B cell (primary cell): ENCODE data around the gene PTH2R. TPM values are rescaled to one million over a fixed set of nuclear protein-coding genes. Genes with fewer than 3 reads are reported as not detected.
"Not testable (repeated sequence)": the region's sequence is repeated elsewhere in the genome, so short reads cannot be mapped to it uniquely, and the experiment has no call there.

Source experiments
- ATAC-seq: fragments of 200-7000 bp; cut with Tn5 transposase; one replicate; pipeline ENCODE4 v1.10.0; 2021; ENCODE audit warnings: low read depth, mild to moderate bottlenecking, moderate number of reproducible peaks, moderate library complexity
- CTCF ChIA-PET: fragments of 350-600 bp; sonication (Branson Sonifier 250); formaldehyde crosslinking; loops from one replicate; lab custom pipeline; 2021; ENCODE audit warnings: antibody characterized with exemption, inconsistent platforms; lab: Charles Lee
- POLR2A ChIA-PET: fragments of 350-600 bp; sonication (Branson Sonifier 250); formaldehyde crosslinking; loops from one replicate; lab custom pipeline; 2021; ENCODE audit warnings: antibody characterized with exemption; lab: Charles Lee
- DNase-seq: peaks from one replicate; pipeline ENCODE4 v3.0.0; 2013
- H2AFZ ChIP-seq: 2 replicates; pipeline ENCODE4 v1.6.1; 2012; ENCODE audit warnings: mild to moderate bottlenecking, low read depth, low read length; ENCODE audit not compliant: insufficient read depth, poor library complexity, severe bottlenecking
- H3K27ac ChIP-seq, 2 donors: 1 replicate in 1 of 2; 2 replicates in 1 of 2; pipeline ENCODE4 v1.5.1; 2012 to 2013; ENCODE audit warnings: low read length in 2 of 2, mild to moderate bottlenecking in 2 of 2, moderate library complexity in 1 of 2
- H3K27me3 ChIP-seq, 4 experiments: fragments of 200-600 bp in 1 of 4; sonication (generic) in 1 of 4; replicated peaks in 1 of 4; 1 replicate in 2 of 4; 2 replicates in 2 of 4; pipeline versions ENCODE4 v1.6.1 to v1.7.0; 2013 to 2016; ENCODE audit warnings: low read length in 3 of 4, mild to moderate bottlenecking in 2 of 4, mixed read lengths in 1 of 4, moderate library complexity in 1 of 4; ENCODE audit not compliant: insufficient read depth in 4 of 4, control insufficient read depth in 3 of 4; ENCODE audit errors: control extremely low read depth in 1 of 4
- H3K36me3 ChIP-seq, 2 experiments: replicated peaks in 1 of 2; 1 replicate in 1 of 2; 2 replicates in 1 of 2; pipeline versions ENCODE4 v1.6.1 to v1.7.1; 2013; ENCODE audit warnings: low read length in 1 of 2; ENCODE audit not compliant: insufficient read depth in 2 of 2, control insufficient read depth in 1 of 2; ENCODE audit errors: control extremely low read depth in 1 of 2, extremely low read depth in 1 of 2
- H3K4me1 ChIP-seq, 2 donors: fragments of 200-600 bp in 1 of 2; sonication (generic) in 1 of 2; 1 replicate in 1 of 2; 2 replicates in 1 of 2; pipeline versions ENCODE4 v1.5.1 to v1.6.1; 2013 to 2017; ENCODE audit warnings: low read length in 2 of 2; ENCODE audit not compliant: control insufficient read depth in 2 of 2, insufficient read depth in 2 of 2
- H3K4me2 ChIP-seq: replicated peaks from 2 replicates; pipeline ENCODE3; 2012; ENCODE audit warnings: mild to moderate bottlenecking, low read depth, low read length; ENCODE audit not compliant: poor library complexity, severe bottlenecking
- H3K4me3 ChIP-seq, 5 experiments: fragments of 200-600 bp in 1 of 5; sonication (generic) in 1 of 5; 1 replicate in 3 of 5; 2 replicates in 2 of 5; pipeline versions ENCODE4 v1.5.1 to v1.7.0; 2011 to 2016; ENCODE audit warnings: low read length in 4 of 5, mild to moderate bottlenecking in 4 of 5, low read depth in 2 of 5, control low read depth in 1 of 5, moderate library complexity in 1 of 5; ENCODE audit not compliant: insufficient read depth in 1 of 5; ENCODE audit errors: control extremely low read depth in 1 of 5, extremely low read depth in 1 of 5
- H3K79me2 ChIP-seq: fragments of 200-600 bp; sonication (generic); one replicate; pipeline ENCODE4 v1.6.0; 2016; ENCODE audit warnings: low read length; ENCODE audit not compliant: control insufficient read depth, insufficient read depth
- H3K9ac ChIP-seq: fragments of 200-600 bp; sonication (generic); 2 replicates; pipeline ENCODE4 v1.6.1; 2017; ENCODE audit warnings: mild to moderate bottlenecking, low read length, moderate library complexity
- H3K9me3 ChIP-seq, 3 donors: one replicate each; pipeline versions ENCODE4 v1.6.1 to v1.7.1; 2013; ENCODE audit warnings: low read length in 2 of 3; ENCODE audit not compliant: control insufficient read depth in 2 of 3, insufficient read depth in 1 of 3; ENCODE audit errors: control extremely low read depth in 1 of 3
- H4K20me1 ChIP-seq: 2 replicates; pipeline ENCODE4 v1.6.0; 2012; ENCODE audit warnings: mild to moderate bottlenecking, low read length; ENCODE audit not compliant: insufficient read depth, control insufficient read depth, poor library complexity, severe bottlenecking
- H3K27ac Mint-ChIP-seq: one replicate; pipeline ENCODE4 v1.8.0; 2021; ENCODE audit warnings: mixed read lengths
- H3K27me3 Mint-ChIP-seq: one replicate; pipeline ENCODE4 v1.8.0; 2021; ENCODE audit warnings: mixed read lengths
- H3K4me1 Mint-ChIP-seq: one replicate; pipeline ENCODE4 v1.8.0; 2021; ENCODE audit warnings: mixed read lengths
- H3K4me3 Mint-ChIP-seq: one replicate; pipeline ENCODE4 v1.8.0; 2021; ENCODE audit warnings: mixed read lengths
- H3K9me3 Mint-ChIP-seq: one replicate; pipeline ENCODE4 v1.8.0; 2022; ENCODE audit warnings: mixed read lengths; ENCODE audit not compliant: insufficient read depth
- CTCF ChIP-seq: fragments of 200-600 bp; IDR thresholded peaks from one replicate; pipeline ENCODE4 v1.8.0; 2022; ENCODE audit warnings: antibody characterized with exemption, mild to moderate bottlenecking
- EZH2 ChIP-seq: IDR thresholded peaks from 2 replicates; pipeline ENCODE4 v1.6.1; 2012; ENCODE audit warnings: borderline replicate concordance, low read depth, mild to moderate bottlenecking, moderate library complexity, low read length; ENCODE audit not compliant: insufficient read depth, poor library complexity, severe bottlenecking
- WGBS: methylation state at CpG from one replicate; pipeline ENCODE4 v1.1.5; 2013; ENCODE audit warnings: missing lambda C conversion rate; ENCODE audit not compliant: insufficient coverage; 5-methylcytosine and 5-hydroxymethylcytosine counted together
- intact Hi-C: fragments of 100-400 bp; cut with micrococcal nuclease; formaldehyde crosslinking; loops from one replicate; pipeline ENCODE4 v1.10.0; 2022
- polyA plus RNA-seq: library from polyadenylated mRNA; depleted of rRNA; stranded (reverse); fragments of >200 nt; gene quantifications from 2 replicates; pipeline ENCODE4 v1.2.3, GENCODE V29; 2012
- total RNA-seq, 2 donors: library from RNA; stranded (reverse); fragments of 120-200 nt in 1 of 2; gene quantifications; 1 replicate in 1 of 2; 2 replicates in 1 of 2; pipeline versions ENCODE4 v1.2.3 to v1.2.4, GENCODE V29; 2013 to 2022

The PTH2R gene
- total and polyA plus RNA-seq, 2 donors (not counting 1 experiment from before 2014, with no cell fraction given) = 0.34 to 0.84 TPM

- WGBS = no CpG with 5 or more reads among the region's 2 CpGs
- Mint-ChIP-seq H3K4me3 (no peak overlapping the region), H3K4me1 (no peaks in the 10 kb centered on the region), H3K27ac (no peak overlapping the region), H3K27me3 (peaks cover 6% of the 10 kb centered on the region), H3K9me3 (no peaks in the 10 kb centered on the region)
- DNase-seq = no peak
- Histone ChIP-seq H3K27me3 (no peaks in the 10 kb centered on the region), H3K36me3 (no peaks in the 10 kb centered on the region), H3K27ac (no peak overlapping the region), H3K4me3 (no peak overlapping the region), H4K20me1 (no peaks in the 10 kb centered on the region), H3K4me1 (no peaks in the 10 kb centered on the region), H3K9ac (no peak overlapping the region), H3K79me2 (no peaks in the 10 kb centered on the region), H3K4me2 (no peak overlapping the region), H3K9me3 (no peaks in the 10 kb centered on the region), H2AFZ (no peak overlapping the region)
- TF ChIP-seq CTCF = no peak
- no peak for TF ChIP-seq EZH2
- CTCF ChIA-PET = no interaction called here
- POLR2A ChIA-PET = no interaction called here
- no peak for ATAC-seq
- intact Hi-C loops = no loop called here
Observed at GRCh38 chr2:208441951-208442350, 35.4 kb downstream of the PTH2R start.

- POLR2A ChIA-PET, H4K20me1 ChIP-seq, H3K4me3 ChIP-seq, H3K27ac Mint-ChIP-seq, H3K79me2 ChIP-seq, ATAC-seq, intact Hi-C loops, CTCF ChIA-PET, H3K4me1 ChIP-seq, H3K4me2 ChIP-seq, H3K9me3 Mint-ChIP-seq, DNase-seq, H3K4me3 Mint-ChIP-seq, H3K9me3 ChIP-seq, H2AFZ ChIP-seq, H3K27me3 ChIP-seq, H3K4me1 Mint-ChIP-seq, H3K36me3 ChIP-seq, H3K27ac ChIP-seq, H3K27me3 Mint-ChIP-seq, H3K9ac ChIP-seq: not testable (repeated sequence)
- WGBS = no CpG with 5 or more reads among the region's 6 CpGs
Observed at GRCh38 chr2:208447447-208447846, 40.9 kb downstream of the PTH2R start.
